Activated CD4-positive, alpha-beta T cell treated with anti-CD3 and anti-CD28 coated beads for 36 hours (primary cell): ENCODE measurements around the gene KANK2. TPM values are rescaled to one million over a fixed set of nuclear protein-coding genes. Genes with fewer than 3 reads are reported as not detected.
A peak's percentile ranks its signal among the peaks of the same experiment; 100 is the strongest.
"Not testable (repeated sequence)": the region's sequence is repeated elsewhere in the genome, so short reads cannot be mapped to it uniquely, and the experiment has no call there.

Experiments used
- ATAC-seq: fragments of 200-7000 bp; cut with Tn5 transposase; one replicate; pipeline ENCODE4 v1.10.0; 2021; ENCODE audit warnings: mild to moderate bottlenecking, moderate library complexity
- CTCF ChIA-PET: fragments of 350-600 bp; sonication (Branson Sonifier 250); formaldehyde crosslinking; loops from one replicate; lab custom pipeline; 2021; ENCODE audit warnings: antibody characterized with exemption; lab: Charles Lee
- POLR2A ChIA-PET: fragments of 350-600 bp; sonication (Branson Sonifier 250); formaldehyde crosslinking; loops from one replicate; lab custom pipeline; 2021; ENCODE audit warnings: antibody characterized with exemption, inconsistent platforms; lab: Charles Lee
- DNase-seq: peaks from one replicate; pipeline ENCODE4 v3.0.0-alpha.2; 2020
- H3K27ac Mint-ChIP-seq: one replicate; pipeline ENCODE4 v1.8.0; 2021; ENCODE audit warnings: mixed read lengths
- H3K27me3 Mint-ChIP-seq: one replicate; pipeline ENCODE4 v1.8.0; 2021; ENCODE audit warnings: mixed read lengths
- H3K36me3 Mint-ChIP-seq: one replicate; pipeline ENCODE4 v1.8.0; 2021; ENCODE audit warnings: low read depth, mixed read lengths
- H3K4me1 Mint-ChIP-seq: one replicate; pipeline ENCODE4 v1.8.0; 2021; ENCODE audit warnings: mixed read lengths
- H3K4me3 Mint-ChIP-seq: one replicate; pipeline ENCODE4 v1.8.0; 2021; ENCODE audit warnings: mild to moderate bottlenecking, moderate library complexity, mixed read lengths
- H3K9me3 Mint-ChIP-seq: one replicate; pipeline ENCODE4 v1.8.0; 2021; ENCODE audit warnings: low read depth, mixed read lengths
- intact Hi-C, 2 experiments: fragments of 100-400 bp; cut with DNase I in 1 of 2; cut with micrococcal nuclease in 1 of 2; formaldehyde crosslinking; loops; one replicate each; pipeline versions ENCODE4 v1.14.2 to v1.15.1; 2022 to 2024; cut with DNase I, micrococcal nuclease
- total RNA-seq, 2 experiments: library from RNA; stranded (reverse); gene quantifications; one replicate each; pipeline ENCODE4 v1.2.3, GENCODE V29; 2021

The KANK2 gene
- total RNA-seq, 2 experiments from 2014 or later: 0.91 to 1.2 TPM

GRCh38 chr19:11131471-11131870 lies 65.9 kb downstream of the KANK2 start:
- Mint-ChIP-seq H3K27ac (no peak overlapping the region), H3K4me1 (no peaks in the 10 kb centered on the region), H3K36me3 (peaks cover 50% of the 10 kb centered on the region), H3K4me3 (no peak overlapping the region), H3K27me3 (no peaks in the 10 kb centered on the region), H3K9me3 (no peaks in the 10 kb centered on the region)
- CTCF ChIA-PET: no interaction called here
- ATAC-seq (no peak), DNase-seq (no peak)
- POLR2A ChIA-PET: no interaction called here
- intact Hi-C loops: loop anchor here (1.0 to 2.0 kb wide), 3 partner anchors 43 to 195 kb away; partner anchors contain the start of gene LDLR (in 1 of the 2)

DNA sequence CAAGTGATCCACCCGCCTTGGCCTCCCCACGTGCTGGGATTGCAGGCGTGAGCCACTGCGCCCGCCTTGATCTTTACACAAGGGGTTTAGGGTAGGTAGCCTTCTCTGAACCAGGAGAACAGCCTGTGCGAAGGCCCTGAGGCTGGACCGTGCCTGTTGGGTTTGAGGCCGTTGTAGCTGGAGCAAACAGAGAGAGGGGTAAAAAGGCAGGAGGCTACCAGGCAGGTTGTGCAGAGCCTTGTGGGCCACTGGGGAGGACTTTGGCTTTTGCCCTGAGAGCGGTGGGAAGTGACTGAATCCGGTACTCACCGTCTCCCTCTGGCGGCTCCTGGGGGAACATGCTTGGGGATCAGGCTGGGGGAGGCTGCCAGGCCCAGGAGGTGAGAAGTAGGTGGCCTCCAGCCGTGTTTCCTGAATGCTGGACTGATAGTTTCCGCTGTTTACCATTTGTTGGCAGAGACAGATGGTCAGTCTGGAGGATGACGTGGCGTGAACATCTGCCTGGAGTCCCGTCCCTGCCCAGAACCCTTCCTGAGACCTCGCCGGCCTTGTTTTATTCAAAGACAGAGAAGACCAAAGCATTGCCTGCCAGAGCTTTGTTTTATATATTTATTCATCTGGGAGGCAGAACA lies 66.4 kb downstream of the KANK2 start:
- DNase-seq: peak; percentile 82
- ChIA-PET CTCF (interaction anchor here (1.2 to 2.1 kb wide), 5 partner anchors 28 to 194 kb away, joined by 4 to 9 read pairs (median 4); partner anchors contain the start of gene LDLR), POLR2A (interaction anchor here (0.6 kb wide), 1 partner anchor 241 kb away, joined by 4 read pairs; no protein-coding TSS in a partner anchor)
- no peaks in the 10 kb centered on the region for H3K9me3 Mint-ChIP-seq
- peak; percentile 71 for ATAC-seq
- H3K27me3 Mint-ChIP-seq: no peaks in the 10 kb centered on the region
- H3K27ac Mint-ChIP-seq: no peak overlapping the region
- intact Hi-C loops: loop anchor here (1.0 to 2.0 kb wide), 3 partner anchors 42 to 194 kb away; partner anchors contain the start of gene LDLR (in 1 of the 2)
- no peaks in the 10 kb centered on the region for H3K4me1 Mint-ChIP-seq
- H3K36me3 Mint-ChIP-seq: peaks cover 55% of the 10 kb centered on the region
- H3K4me3 Mint-ChIP-seq: no peak overlapping the region

DNA sequence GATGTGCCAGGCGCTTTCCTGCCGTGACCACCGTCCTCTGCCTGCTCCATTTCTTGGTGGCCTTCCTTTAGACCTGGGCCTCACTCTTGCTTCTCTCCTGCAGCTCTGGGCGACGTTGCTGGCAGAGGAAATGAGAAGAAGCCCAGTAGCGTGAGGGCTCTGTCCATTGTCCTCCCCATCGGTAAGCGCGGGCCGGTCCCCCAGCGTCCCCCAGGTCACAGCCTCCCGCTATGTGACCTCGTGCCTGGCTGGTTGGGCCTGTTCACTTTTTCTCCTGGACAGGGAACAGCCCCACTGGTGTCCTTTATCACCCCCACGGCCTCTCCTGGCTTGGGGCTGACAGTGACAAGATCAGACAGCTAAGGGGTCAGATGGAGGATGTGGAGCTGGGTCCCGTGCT lies 69.4 kb downstream of the KANK2 start:
- ChIA-PET POLR2A (no interaction called here), CTCF (interaction anchor here (1.9 kb wide), 1 partner anchor 11 kb away, joined by 4 read pairs; no protein-coding TSS in a partner anchor)
- H3K9me3 Mint-ChIP-seq: no peaks in the 10 kb centered on the region
- H3K4me3 Mint-ChIP-seq: no peak overlapping the region
- H3K27me3 Mint-ChIP-seq: no peaks in the 10 kb centered on the region
- intact Hi-C loops: no loop called here
- H3K27ac Mint-ChIP-seq: no peak overlapping the region
- peaks cover 57% of the 10 kb centered on the region for H3K36me3 Mint-ChIP-seq
- ATAC-seq (no peak), DNase-seq (no peak)
- no peaks in the 10 kb centered on the region for H3K4me1 Mint-ChIP-seq

- ChIA-PET POLR2A (interaction anchor here (0.6 to 1.2 kb wide), 2 partner anchors 16 to 252 kb away, joined by 4 read pairs; no protein-coding TSS in a partner anchor), CTCF (interaction anchor here (0.6 to 2.0 kb wide), 25 partner anchors 9 to 312 kb away, joined by 3 to 14 read pairs (median 4); partner anchors contain the start of genes LDLR and SPC24)
- peak; percentile 88 for DNase-seq
- H3K4me1 Mint-ChIP-seq: no peaks in the 10 kb centered on the region
- intact Hi-C loops: loop anchor here in 1 of 2 experiments (1.0 kb wide), 1 partner anchor 90 kb away; no protein-coding TSS in a partner anchor
- no peak overlapping the region for H3K4me3 Mint-ChIP-seq
- H3K27me3 Mint-ChIP-seq: no peaks in the 10 kb centered on the region
- no peak overlapping the region for H3K27ac Mint-ChIP-seq
- no peaks in the 10 kb centered on the region for H3K9me3 Mint-ChIP-seq
- peaks cover 47% of the 10 kb centered on the region for H3K36me3 Mint-ChIP-seq
- ATAC-seq: peak; percentile 78
These were observed 71.2 kb downstream of the KANK2 start for GRCh38 chr19:11125994-11126685.

DNA sequence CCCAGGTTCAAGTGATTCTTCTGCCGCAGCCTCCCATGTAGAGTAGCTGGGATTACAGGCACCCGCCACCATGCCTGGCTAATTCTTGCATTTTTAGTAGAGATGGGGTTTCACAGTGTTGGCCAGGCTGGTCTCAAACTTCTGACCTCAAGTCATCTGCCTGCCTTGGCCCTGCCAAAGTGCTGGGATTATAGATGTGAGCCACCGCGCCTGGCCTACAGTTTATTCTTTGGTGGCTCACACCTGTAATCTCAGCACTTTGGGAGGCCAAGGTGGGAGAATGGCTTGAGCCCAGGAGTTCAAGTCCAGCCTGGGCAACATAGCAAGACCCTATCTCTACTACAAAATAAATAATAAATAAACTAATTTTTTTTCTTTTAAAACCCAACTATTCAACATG lies 73.2 kb downstream of the KANK2 start:
- CTCF ChIA-PET: interaction anchor here (1.0 kb wide), 1 partner anchor 9 kb away, joined by 3 read pairs; no protein-coding TSS in a partner anchor
- POLR2A ChIA-PET, H3K27ac Mint-ChIP-seq, intact Hi-C loops, H3K4me3 Mint-ChIP-seq, DNase-seq, H3K4me1 Mint-ChIP-seq, H3K27me3 Mint-ChIP-seq, H3K9me3 Mint-ChIP-seq, ATAC-seq: not testable (repeated sequence)
- peaks cover 47% of the 10 kb centered on the region for H3K36me3 Mint-ChIP-seq

DNA sequence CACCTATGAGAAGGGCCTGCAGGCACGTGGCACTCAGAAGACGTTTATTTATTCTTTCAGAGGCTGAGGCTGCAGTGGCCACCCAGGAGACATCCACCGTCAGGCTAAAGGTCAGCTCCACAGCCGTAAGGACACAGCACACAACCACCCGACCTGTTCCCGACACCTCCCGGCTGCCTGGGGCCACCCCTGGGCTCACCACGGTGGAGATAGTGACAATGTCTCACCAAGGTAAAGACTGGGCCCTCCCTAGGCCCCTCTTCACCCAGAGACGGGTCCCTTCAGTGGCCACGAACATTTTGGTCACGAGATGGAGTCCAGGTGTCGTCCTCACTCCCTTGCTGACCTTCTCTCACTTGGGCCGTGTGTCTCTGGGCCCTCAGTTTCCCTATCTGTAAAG lies 74.2 kb downstream of the KANK2 start:
- ATAC-seq (no peak), DNase-seq (no peak)
- intact Hi-C loops: no loop called here
- Mint-ChIP-seq H3K4me1 (no peaks in the 10 kb centered on the region), H3K9me3 (no peaks in the 10 kb centered on the region), H3K36me3 (peaks cover 50% of the 10 kb centered on the region), H3K27me3 (no peaks in the 10 kb centered on the region), H3K4me3 (no peak overlapping the region), H3K27ac (no peak overlapping the region)
- ChIA-PET POLR2A (no interaction called here), CTCF (interaction anchor here (0.6 kb wide), 1 partner anchor 160 kb away, joined by 3 read pairs; no protein-coding TSS in a partner anchor)

GRCh38 chr19:11121963-11122362 lies 75.4 kb downstream of the KANK2 start:
- POLR2A ChIA-PET, ATAC-seq, H3K27me3 Mint-ChIP-seq, H3K4me3 Mint-ChIP-seq, H3K4me1 Mint-ChIP-seq, CTCF ChIA-PET, intact Hi-C loops, H3K27ac Mint-ChIP-seq, DNase-seq, H3K9me3 Mint-ChIP-seq: not testable (repeated sequence)
- H3K36me3 Mint-ChIP-seq: peaks cover 47% of the 10 kb centered on the region

- Mint-ChIP-seq H3K4me3 (no peak overlapping the region), H3K36me3 (peaks cover 67% of the 10 kb centered on the region), H3K27me3 (no peaks in the 10 kb centered on the region), H3K27ac (no peak overlapping the region), H3K9me3 (no peaks in the 10 kb centered on the region), H3K4me1 (no peaks in the 10 kb centered on the region)
- CTCF ChIA-PET: no interaction called here
- DNase-seq (no peak), ATAC-seq (no peak)
- POLR2A ChIA-PET: no interaction called here
- intact Hi-C loops: no loop called here
These were observed 80.8 kb downstream of the KANK2 start for GRCh38 chr19:11116507-11116906.

GRCh38 chr19:11115895-11116446 lies 81.4 kb downstream of the KANK2 start:
- Mint-ChIP-seq H3K27ac (no peak overlapping the region), H3K27me3 (no peaks in the 10 kb centered on the region), H3K9me3 (no peaks in the 10 kb centered on the region), H3K36me3 (peaks cover 69% of the 10 kb centered on the region), H3K4me1 (no peaks in the 10 kb centered on the region), H3K4me3 (no peak overlapping the region)
- ChIA-PET CTCF (interaction anchor here (0.6 to 0.9 kb wide), 2 partner anchors 9 to 134 kb away, joined by 3 to 4 read pairs; no protein-coding TSS in a partner anchor), POLR2A (interaction anchor here (1.0 kb wide), 1 partner anchor 21 kb away, joined by 3 read pairs; no protein-coding TSS in a partner anchor)
- ATAC-seq: no peak
- intact Hi-C loops: no loop called here
- DNase-seq: no peak

GRCh38 chr19:11115042-11115441 lies 82.3 kb downstream of the KANK2 start:
- H3K4me3 Mint-ChIP-seq: no peak overlapping the region
- ChIA-PET CTCF (interaction anchor here (0.9 kb wide), 1 partner anchor 10 kb away, joined by 3 read pairs; no protein-coding TSS in a partner anchor), POLR2A (interaction anchor here (1.0 kb wide), 1 partner anchor 20 kb away, joined by 3 read pairs; no protein-coding TSS in a partner anchor)
- intact Hi-C loops: no loop called here
- no peaks in the 10 kb centered on the region for H3K9me3 Mint-ChIP-seq
- H3K27ac Mint-ChIP-seq: no peak overlapping the region
- ATAC-seq (no peak), DNase-seq (no peak)
- H3K27me3 Mint-ChIP-seq: no peaks in the 10 kb centered on the region
- no peaks in the 10 kb centered on the region for H3K4me1 Mint-ChIP-seq
- H3K36me3 Mint-ChIP-seq: peaks cover 68% of the 10 kb centered on the region
